Measurements from ENCODE around the gene CHST3. TPM values are rescaled to one million over a fixed set of nuclear protein-coding genes. Genes with fewer than 3 reads are reported as not detected.

Gene CHST3
- total and polyA plus RNA-seq, 11 donors, result 8.1 to 51.3 (median 25.0) TPM

- Histone ChIP-seq H3K4me1 (peaks cover 7 to 87% (median 59%) of the 10 kb centered on the region in 12 donors), H3K27me3 (no peaks in the 10 kb centered on the region), H3K36me3 (peaks cover 0 to 6% (median 0%) of the 10 kb centered on the region in 9 donors), H3K4me3 (no peak overlapping the region), H3K27ac (peak overlapping the region in 11 of 12 donors; percentile 5 to 93 (median 76)), H3K9me3 (no peaks in the 10 kb centered on the region)
- DNase-seq (no peak), ATAC-seq (no peak)
- intact Hi-C loops (cut with DNase I), result loop anchor here in 2 of 10 donors (5.0 kb wide), 2 partner anchors 37 to 47 kb away; no protein-coding TSS in a partner anchor
- WGBS, 4 donors, result 41 to 59% (median 53%) methylated on average over 2 of the region's 2 CpGs
- TF ChIP-seq CTCF (IDR thresholded peaks at IDR 0.05) (no peak), POLR2A (IDR thresholded peaks at IDR 0.05) (no peak)
Observed at GRCh38 chr10:72014197-72014596, 50.0 kb downstream of the CHST3 start.

GRCh38 chr10:72014785-72015480 lies 50.7 kb downstream of the CHST3 start:
- 84 to 87% (median 87%) methylated on average over 9 to 10 of the region's 10 CpGs for WGBS, 4 donors
- DNase-seq, result no peak
- Histone ChIP-seq H3K27ac (peak overlapping the region in 9 of 12 donors; percentile 26 to 93 (median 76)), H3K9me3 (no peaks in the 10 kb centered on the region), H3K27me3 (no peaks in the 10 kb centered on the region), H3K4me1 (peaks cover 4 to 80% (median 52%) of the 10 kb centered on the region in 12 donors), H3K4me3 (no peak overlapping the region), H3K36me3 (peaks cover 0 to 6% (median 0%) of the 10 kb centered on the region in 9 donors)
- ATAC-seq, result no peak
- no peak for TF ChIP-seq POLR2A (IDR thresholded peaks at IDR 0.05)
- no peak for TF ChIP-seq CTCF (IDR thresholded peaks at IDR 0.05)
- intact Hi-C loops (cut with DNase I), result loop anchor here in 2 of 10 donors (5.0 kb wide), 2 partner anchors 38 to 48 kb away; no protein-coding TSS in a partner anchor

- Histone ChIP-seq H3K4me3 (no peak overlapping the region), H3K36me3 (peaks cover 0 to 6% (median 0%) of the 10 kb centered on the region in 9 donors), H3K27me3 (no peaks in the 10 kb centered on the region), H3K27ac (peak overlapping the region in 6 of 12 donors; percentile 42 to 82 (median 68)), H3K4me1 (peaks cover 0 to 71% (median 43%) of the 10 kb centered on the region in 12 donors), H3K9me3 (no peaks in the 10 kb centered on the region)
- TF ChIP-seq CTCF (IDR thresholded peaks at IDR 0.05) (no peak), POLR2A (IDR thresholded peaks at IDR 0.05) (no peak)
- intact Hi-C loops (cut with DNase I), result no loop called here
- 72 to 84% (median 80%) methylated on average over 8 of the region's 8 CpGs for WGBS, 4 donors
- DNase-seq (no peak), ATAC-seq (no peak)
Observed at GRCh38 chr10:72015841-72016240, 51.6 kb downstream of the CHST3 start.

- peak overlapping the region; percentile 52 to 84 (median 71) for H3K27ac ChIP-seq
- H3K4me1 ChIP-seq, result peaks cover 0 to 68% (median 41%) of the 10 kb centered on the region in 12 donors
- WGBS, 4 donors, result 52 to 68% (median 56%) methylated on average over 12 to 13 of the region's 13 CpGs
- no peaks in the 10 kb centered on the region for H3K9me3 ChIP-seq
- intact Hi-C loops (cut with DNase I), result no loop called here
- H3K27me3 ChIP-seq, result no peaks in the 10 kb centered on the region
- no peaks in the 10 kb centered on the region for H3K36me3 ChIP-seq
- peak; percentile 26 to 70 (median 57) for ATAC-seq
- DNase-seq, result peak; percentile 38 to 79 (median 74)
- no peak for TF ChIP-seq POLR2A (IDR thresholded peaks at IDR 0.05)
- TF ChIP-seq CTCF (IDR thresholded peaks at IDR 0.05), result no peak
- H3K4me3 ChIP-seq, result no peak overlapping the region
Observed at GRCh38 chr10:72016608-72017300, 52.6 kb downstream of the CHST3 start.

All from heart left ventricle (tissue), 16 donors.